Lung microvascular endothelial cell (primary cell): ENCODE data around the gene ARHGAP22. TPM values are rescaled to one million over a fixed set of nuclear protein-coding genes. Genes with fewer than 3 reads are reported as not detected.

ENCODE experiments used
- DNase-seq, 2 donors: peaks; one replicate each; pipeline versions ENCODE4 v3.0.0 to v3.0.0-alpha.2; 2010; ENCODE audit warnings: low read depth in 2 of 2
- total RNA-seq: library from RNA; depleted of rRNA; stranded (reverse); fragments of >200 nt; gene quantifications from 2 replicates; pipeline ENCODE4 v1.2.1, GENCODE V29; 2014

Gene ARHGAP22
- total RNA-seq, 1 donor from 2014 or later, result 1.4 TPM

GRCh38 chr10:48498940-48499510 is 105.8 kb downstream of the ARHGAP22 start:
- DNase-seq, result no peak

GRCh38 chr10:48497780-48498770 is 106.8 kb downstream of the ARHGAP22 start:
- DNase-seq, result no peak

- peak in 1 of 2 donors; percentile 78 for DNase-seq
These were observed 107.8 kb downstream of the ARHGAP22 start for GRCh38 chr10:48496831-48497779.

GRCh38 chr10:48496105-48496830 is 108.6 kb downstream of the ARHGAP22 start:
- no peak for DNase-seq

- DNase-seq, result no peak
These were observed 109.4 kb downstream of the ARHGAP22 start for GRCh38 chr10:48495282-48496045.

- no peak for DNase-seq
These were observed 110.3 kb downstream of the ARHGAP22 start for GRCh38 chr10:48494611-48495010.

- DNase-seq, result no peak
These were observed 110.8 kb downstream of the ARHGAP22 start for GRCh38 chr10:48494073-48494472.

- peak in 1 of 2 donors; percentile 42 for DNase-seq
These were observed 111.6 kb downstream of the ARHGAP22 start for GRCh38 chr10:48493083-48493871.

GRCh38 chr10:48492201-48492600 is 112.7 kb downstream of the ARHGAP22 start:
- no peak for DNase-seq

GRCh38 chr10:48491392-48492139 is 113.3 kb downstream of the ARHGAP22 start:
- no peak for DNase-seq

- no peak for DNase-seq
These were observed 113.9 kb downstream of the ARHGAP22 start for GRCh38 chr10:48490946-48491345.

- DNase-seq, result no peak
These were observed 114.3 kb downstream of the ARHGAP22 start for GRCh38 chr10:48490571-48490940.

- DNase-seq, result no peak
These were observed 115.8 kb downstream of the ARHGAP22 start for GRCh38 chr10:48489099-48489498.

GRCh38 chr10:48487244-48487643 is 117.6 kb downstream of the ARHGAP22 start:
- no peak for DNase-seq

GRCh38 chr10:48485711-48486110 is 119.2 kb downstream of the ARHGAP22 start:
- no peak for DNase-seq

GRCh38 chr10:48484911-48485310 is 120.0 kb downstream of the ARHGAP22 start:
- DNase-seq, result no peak

- DNase-seq, result no peak
These were observed 122.7 kb downstream of the ARHGAP22 start for GRCh38 chr10:48482207-48482606.

- no peak for DNase-seq
These were observed 123.5 kb downstream of the ARHGAP22 start for GRCh38 chr10:48481385-48481784.
